ENCODE data around the gene GOLIM4. TPM values are rescaled to one million over a fixed set of nuclear protein-coding genes. Genes with fewer than 3 reads are reported as not detected.

Gene GOLIM4
- total and polyA plus RNA-seq, 2 donors (not counting 1 experiment from before 2014, with no cell fraction given), result 46.2 to 77.3 TPM

- H3K27me3 ChIP-seq (ENCODE audit: control insufficient read depth, insufficient read depth, low read length), result no peaks in the 10 kb centered on the region
- TF ChIP-seq EZH2 (IDR thresholded peaks at IDR 0.05; ENCODE audit: low read length, missing control alignments), result no peak
- TF ChIP-seq, protein P1, sequence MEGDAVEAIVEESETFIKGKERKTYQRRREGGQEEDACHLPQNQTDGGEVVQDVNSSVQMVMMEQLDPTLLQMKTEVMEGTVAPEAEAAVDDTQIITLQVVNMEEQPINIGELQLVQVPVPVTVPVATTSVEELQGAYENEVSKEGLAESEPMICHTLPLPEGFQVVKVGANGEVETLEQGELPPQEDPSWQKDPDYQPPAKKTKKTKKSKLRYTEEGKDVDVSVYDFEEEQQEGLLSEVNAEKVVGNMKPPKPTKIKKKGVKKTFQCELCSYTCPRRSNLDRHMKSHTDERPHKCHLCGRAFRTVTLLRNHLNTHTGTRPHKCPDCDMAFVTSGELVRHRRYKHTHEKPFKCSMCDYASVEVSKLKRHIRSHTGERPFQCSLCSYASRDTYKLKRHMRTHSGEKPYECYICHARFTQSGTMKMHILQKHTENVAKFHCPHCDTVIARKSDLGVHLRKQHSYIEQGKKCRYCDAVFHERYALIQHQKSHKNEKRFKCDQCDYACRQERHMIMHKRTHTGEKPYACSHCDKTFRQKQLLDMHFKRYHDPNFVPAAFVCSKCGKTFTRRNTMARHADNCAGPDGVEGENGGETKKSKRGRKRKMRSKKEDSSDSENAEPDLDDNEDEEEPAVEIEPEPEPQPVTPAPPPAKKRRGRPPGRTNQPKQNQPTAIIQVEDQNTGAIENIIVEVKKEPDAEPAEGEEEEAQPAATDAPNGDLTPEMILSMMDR (conservative IDR thresholded peaks at IDR 0.05 in 1 of 2, IDR thresholded peaks at IDR 0.05 in 1 of 2; ENCODE audit: low read depth in 1 of 2, low read length in 2 of 2), result no peak
- no peaks in the 10 kb centered on the region for H4K20me1 ChIP-seq (ENCODE audit: control insufficient read depth, extremely low read depth, insufficient read depth, low read length)
- no peak overlapping the region for H3K27ac ChIP-seq (ENCODE audit: insufficient read depth, low read length)
- H3K36me3 ChIP-seq (ENCODE audit: control insufficient read depth, insufficient read depth, low read length), result no peaks in the 10 kb centered on the region
- DNase-seq (ENCODE audit: low read depth in 2 of 2), result no peak
- H3K79me2 ChIP-seq (ENCODE audit: control insufficient read depth, insufficient read depth, low read length), result peaks cover 51% of the 10 kb centered on the region
- no peak overlapping the region for H3K9ac ChIP-seq (ENCODE audit: insufficient read depth, low read length)
- H3K4me3 ChIP-seq (replicated peaks in 1 of 4; ENCODE audit: control extremely low read depth in 1 of 4, insufficient read depth in 1 of 4, low read depth in 3 of 4, low read length in 4 of 4), result no peak overlapping the region
- H3K4me2 ChIP-seq (ENCODE audit: extremely low read depth, insufficient read depth, low read length), result no peak overlapping the region
- no peaks in the 10 kb centered on the region for H3K9me3 ChIP-seq (ENCODE audit: control insufficient read depth, insufficient read depth, low read depth, low read length)
- no peak overlapping the region for H2AFZ ChIP-seq (ENCODE audit: low read length)
- H3K4me1 ChIP-seq (ENCODE audit: control insufficient read depth, extremely low read depth, insufficient read depth, low read length), result peaks cover 6% of the 10 kb centered on the region
Observed at GRCh38 chr3:168054447-168054846, 41.3 kb downstream of the GOLIM4 start.

- H2AFZ ChIP-seq (ENCODE audit: low read length), result no peak overlapping the region
- H3K4me2 ChIP-seq (ENCODE audit: extremely low read depth, insufficient read depth, low read length), result no peak overlapping the region
- no peak overlapping the region for H3K9ac ChIP-seq (ENCODE audit: insufficient read depth, low read length)
- no peak overlapping the region for H3K27ac ChIP-seq (ENCODE audit: insufficient read depth, low read length)
- no peaks in the 10 kb centered on the region for H4K20me1 ChIP-seq (ENCODE audit: control insufficient read depth, extremely low read depth, insufficient read depth, low read length)
- no peaks in the 10 kb centered on the region for H3K27me3 ChIP-seq (ENCODE audit: control insufficient read depth, insufficient read depth, low read length)
- H3K79me2 ChIP-seq (ENCODE audit: control insufficient read depth, insufficient read depth, low read length), result peaks cover 48% of the 10 kb centered on the region
- no peak overlapping the region for H3K4me3 ChIP-seq (replicated peaks in 1 of 4; ENCODE audit: control extremely low read depth in 1 of 4, insufficient read depth in 1 of 4, low read depth in 3 of 4, low read length in 4 of 4)
- peak in 1 of 2 donors; percentile 34 for DNase-seq (ENCODE audit: low read depth in 2 of 2)
- TF ChIP-seq, protein P1 (conservative IDR thresholded peaks at IDR 0.05 in 1 of 2, IDR thresholded peaks at IDR 0.05 in 1 of 2; ENCODE audit: low read depth in 1 of 2, low read length in 2 of 2), result peak; percentile 27 to 45
- no peak for TF ChIP-seq EZH2 (IDR thresholded peaks at IDR 0.05; ENCODE audit: low read length, missing control alignments)
- peaks cover 9% of the 10 kb centered on the region for H3K4me1 ChIP-seq (ENCODE audit: control insufficient read depth, extremely low read depth, insufficient read depth, low read length)
- no peaks in the 10 kb centered on the region for H3K9me3 ChIP-seq (ENCODE audit: control insufficient read depth, insufficient read depth, low read depth, low read length)
- H3K36me3 ChIP-seq (ENCODE audit: control insufficient read depth, insufficient read depth, low read length), result no peaks in the 10 kb centered on the region
Observed at GRCh38 chr3:168053115-168053514, 42.6 kb downstream of the GOLIM4 start.

DNA sequence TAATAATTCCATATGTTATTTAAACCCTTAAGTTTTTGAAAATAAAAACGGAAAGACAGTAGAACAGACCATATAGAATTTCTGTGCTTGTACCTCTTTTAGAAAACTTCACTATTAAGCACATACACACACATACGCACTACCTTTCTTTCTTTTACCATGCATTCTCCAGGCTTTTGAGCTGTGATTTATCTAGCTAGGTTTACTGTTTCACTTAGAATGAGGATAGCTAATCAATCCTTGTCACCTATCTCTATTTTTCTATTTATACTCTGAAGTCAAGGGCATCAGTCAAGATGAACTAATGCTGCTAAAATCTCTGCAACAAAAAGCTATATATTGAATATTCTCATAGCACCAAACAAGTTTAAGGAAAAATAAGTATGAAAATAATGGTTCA lies 43.2 kb downstream of the GOLIM4 start:
- H3K4me2 ChIP-seq (ENCODE audit: extremely low read depth, insufficient read depth, low read length), result no peak overlapping the region
- TF ChIP-seq EZH2 (IDR thresholded peaks at IDR 0.05; ENCODE audit: low read length, missing control alignments), result no peak
- TF ChIP-seq, protein P1 (conservative IDR thresholded peaks at IDR 0.05 in 1 of 2, IDR thresholded peaks at IDR 0.05 in 1 of 2; ENCODE audit: low read depth in 1 of 2, low read length in 2 of 2), result no peak

More for the DNA sequence above, 43.2 kb downstream of the GOLIM4 start:
- H3K79me2 ChIP-seq (ENCODE audit: control insufficient read depth, insufficient read depth, low read length), result peaks cover 44% of the 10 kb centered on the region
- H3K9ac ChIP-seq (ENCODE audit: insufficient read depth, low read length), result no peak overlapping the region
- H3K27me3 ChIP-seq (ENCODE audit: control insufficient read depth, insufficient read depth, low read length), result no peaks in the 10 kb centered on the region
- peaks cover 9% of the 10 kb centered on the region for H3K4me1 ChIP-seq (ENCODE audit: control insufficient read depth, extremely low read depth, insufficient read depth, low read length)
- H3K36me3 ChIP-seq (ENCODE audit: control insufficient read depth, insufficient read depth, low read length), result no peaks in the 10 kb centered on the region
- no peak for DNase-seq (ENCODE audit: low read depth in 2 of 2)
- no peaks in the 10 kb centered on the region for H3K9me3 ChIP-seq (ENCODE audit: control insufficient read depth, insufficient read depth, low read depth, low read length)
- no peak overlapping the region for H2AFZ ChIP-seq (ENCODE audit: low read length)
- no peak overlapping the region for H3K4me3 ChIP-seq (replicated peaks in 1 of 4; ENCODE audit: control extremely low read depth in 1 of 4, insufficient read depth in 1 of 4, low read depth in 3 of 4, low read length in 4 of 4)
- H4K20me1 ChIP-seq (ENCODE audit: control insufficient read depth, extremely low read depth, insufficient read depth, low read length), result no peaks in the 10 kb centered on the region
- no peak overlapping the region for H3K27ac ChIP-seq (ENCODE audit: insufficient read depth, low read length)
